Esophagus muscularis mucosa (tissue), 4 donors: ENCODE data around the gene CTBP1. TPM values are rescaled to one million over a fixed set of nuclear protein-coding genes. Genes with fewer than 3 reads are reported as not detected.
A peak's percentile ranks its signal among the peaks of the same experiment; 100 is the strongest.

ENCODE experiments used
- DNase-seq: peaks from one replicate; pipeline ENCODE4 v3.0.0-alpha.2; 2017; ENCODE audit errors: extremely low spot score
- H3K27ac ChIP-seq, 4 donors: fragments of 200-600 bp; sonication (generic); replicated peaks in 1 of 4; 1 replicate in 3 of 4; 2 replicates in 1 of 4; pipeline ENCODE4 v1.5.1; 2016 to 2019; ENCODE audit warnings: mild to moderate bottlenecking in 1 of 4
- H3K27me3 ChIP-seq, 4 donors: fragments of 200-600 bp; sonication (generic); one replicate each; pipeline versions ENCODE4 v1.5.1 to v1.6.0; 2016 to 2019
- H3K36me3 ChIP-seq, 4 donors: fragments of 200-600 bp; sonication (generic); one replicate each; pipeline ENCODE4 v1.5.1; 2016 to 2019
- H3K4me1 ChIP-seq, 4 donors: fragments of 200-600 bp; sonication (generic); one replicate each; pipeline ENCODE4 v1.5.1; 2016 to 2019
- H3K4me3 ChIP-seq, 4 donors: fragments of 200-600 bp; sonication (generic); 1 replicate in 2 of 4; 2 replicates in 2 of 4; pipeline ENCODE4 v1.5.1; 2016 to 2019; ENCODE audit warnings: mild to moderate bottlenecking in 4 of 4, moderate library complexity in 1 of 4
- H3K9me3 ChIP-seq, 4 donors: fragments of 200-600 bp; sonication (generic); 1 replicate in 3 of 4; 2 replicates in 1 of 4; pipeline ENCODE4 v1.5.1; 2016 to 2019
- EP300 ChIP-seq: sonication (generic); formaldehyde crosslinking; IDR thresholded peaks from one replicate; pipeline ENCODE4 v1.6.1; 2017; ENCODE audit warnings: antibody characterized with exemption
- POLR2A ChIP-seq: fragments of 450-650 bp; IDR thresholded peaks from one replicate; pipeline ENCODE4 v1.6.1; 2017; ENCODE audit warnings: antibody characterized with exemption, moderate library complexity, mild to moderate bottlenecking, low read depth
- POLR2AphosphoS5 ChIP-seq, 2 donors: sonication (generic); formaldehyde crosslinking; IDR thresholded peaks; one replicate each; pipeline ENCODE4 v1.6.1; 2017; ENCODE audit warnings: antibody characterized with exemption in 2 of 2
- WGBS: methylation state at CpG from one replicate; pipeline ENCODE4 v1.1.5; 2018; 5-methylcytosine and 5-hydroxymethylcytosine counted together
- intact Hi-C: fragments of 100-400 bp; cut with DNase I; formaldehyde crosslinking; loops from one replicate; pipeline ENCODE4 v1.15.1; 2023
- total RNA-seq, 4 donors: library from RNA; depleted of rRNA; stranded (reverse); fragments of >200 nt; gene quantifications; one replicate each; pipeline versions ENCODE4 v1.1.0 to v1.2.1, GENCODE V29; 2016
- TF ChIP-seq, protein P1 (sequence below), 3 experiments: fragments of 200-600 bp in 2 of 3; fragments of 450-650 bp in 1 of 3; sonication (generic) in 2 of 3; IDR thresholded peaks; one replicate each; pipeline ENCODE4 v1.5.1; 2017 to 2019; ENCODE audit warnings: antibody characterized with exemption in 3 of 3, mild to moderate bottlenecking in 2 of 3, moderate library complexity in 1 of 3

Gene CTBP1
- total RNA-seq, 4 donors from 2014 or later = 110 to 245 (median 172) TPM

DNA sequence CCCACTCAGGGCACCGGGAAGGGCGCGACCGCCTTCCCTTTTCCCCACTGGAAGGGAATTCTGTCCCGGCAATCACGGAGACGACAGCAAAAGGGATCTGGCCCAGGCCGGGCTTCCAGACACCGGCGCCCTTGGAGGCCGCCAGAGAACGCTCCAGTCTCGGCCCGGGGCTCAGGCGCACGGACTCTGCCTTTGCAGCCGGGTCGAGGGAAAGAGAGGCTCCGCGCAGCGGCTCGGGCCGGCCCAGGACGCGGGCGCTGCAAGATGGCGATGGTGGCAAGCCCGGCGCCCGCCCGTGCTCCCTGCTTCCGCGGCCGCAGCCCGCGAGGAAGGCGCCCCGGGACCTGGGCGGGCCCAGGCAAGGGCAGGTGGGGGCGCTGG is 1.1 kb downstream of the CTBP1 start:
- no peaks in the 10 kb centered on the region for H3K9me3 ChIP-seq
- H3K4me3 ChIP-seq = peak overlapping the region; percentile 73 to 97 (median 82)
- H3K27ac ChIP-seq = peak overlapping the region; percentile 91 to 99 (median 98)
- intact Hi-C loops = loop anchor here (2.0 to 5.0 kb wide), 3 partner anchors 41 to 99 kb away; partner anchors contain the start of gene UVSSA
- peaks cover 66 to 75% (median 67%) of the 10 kb centered on the region in 4 donors for H3K4me1 ChIP-seq
- no peaks in the 10 kb centered on the region for H3K27me3 ChIP-seq
- DNase-seq = no peak
- no peak for TF ChIP-seq EP300
- no peak for TF ChIP-seq POLR2A
- no peak for TF ChIP-seq POLR2AphosphoS5 (IDR thresholded peaks at IDR 0.05)
- TF ChIP-seq, protein P1, sequence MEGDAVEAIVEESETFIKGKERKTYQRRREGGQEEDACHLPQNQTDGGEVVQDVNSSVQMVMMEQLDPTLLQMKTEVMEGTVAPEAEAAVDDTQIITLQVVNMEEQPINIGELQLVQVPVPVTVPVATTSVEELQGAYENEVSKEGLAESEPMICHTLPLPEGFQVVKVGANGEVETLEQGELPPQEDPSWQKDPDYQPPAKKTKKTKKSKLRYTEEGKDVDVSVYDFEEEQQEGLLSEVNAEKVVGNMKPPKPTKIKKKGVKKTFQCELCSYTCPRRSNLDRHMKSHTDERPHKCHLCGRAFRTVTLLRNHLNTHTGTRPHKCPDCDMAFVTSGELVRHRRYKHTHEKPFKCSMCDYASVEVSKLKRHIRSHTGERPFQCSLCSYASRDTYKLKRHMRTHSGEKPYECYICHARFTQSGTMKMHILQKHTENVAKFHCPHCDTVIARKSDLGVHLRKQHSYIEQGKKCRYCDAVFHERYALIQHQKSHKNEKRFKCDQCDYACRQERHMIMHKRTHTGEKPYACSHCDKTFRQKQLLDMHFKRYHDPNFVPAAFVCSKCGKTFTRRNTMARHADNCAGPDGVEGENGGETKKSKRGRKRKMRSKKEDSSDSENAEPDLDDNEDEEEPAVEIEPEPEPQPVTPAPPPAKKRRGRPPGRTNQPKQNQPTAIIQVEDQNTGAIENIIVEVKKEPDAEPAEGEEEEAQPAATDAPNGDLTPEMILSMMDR (IDR thresholded peaks at IDR 0.05) = no peak
- peaks cover 0 to 6% (median 2%) of the 10 kb centered on the region in 4 donors for H3K36me3 ChIP-seq
- WGBS = 1% methylated on average over 16 of the region's 40 CpGs

DNA sequence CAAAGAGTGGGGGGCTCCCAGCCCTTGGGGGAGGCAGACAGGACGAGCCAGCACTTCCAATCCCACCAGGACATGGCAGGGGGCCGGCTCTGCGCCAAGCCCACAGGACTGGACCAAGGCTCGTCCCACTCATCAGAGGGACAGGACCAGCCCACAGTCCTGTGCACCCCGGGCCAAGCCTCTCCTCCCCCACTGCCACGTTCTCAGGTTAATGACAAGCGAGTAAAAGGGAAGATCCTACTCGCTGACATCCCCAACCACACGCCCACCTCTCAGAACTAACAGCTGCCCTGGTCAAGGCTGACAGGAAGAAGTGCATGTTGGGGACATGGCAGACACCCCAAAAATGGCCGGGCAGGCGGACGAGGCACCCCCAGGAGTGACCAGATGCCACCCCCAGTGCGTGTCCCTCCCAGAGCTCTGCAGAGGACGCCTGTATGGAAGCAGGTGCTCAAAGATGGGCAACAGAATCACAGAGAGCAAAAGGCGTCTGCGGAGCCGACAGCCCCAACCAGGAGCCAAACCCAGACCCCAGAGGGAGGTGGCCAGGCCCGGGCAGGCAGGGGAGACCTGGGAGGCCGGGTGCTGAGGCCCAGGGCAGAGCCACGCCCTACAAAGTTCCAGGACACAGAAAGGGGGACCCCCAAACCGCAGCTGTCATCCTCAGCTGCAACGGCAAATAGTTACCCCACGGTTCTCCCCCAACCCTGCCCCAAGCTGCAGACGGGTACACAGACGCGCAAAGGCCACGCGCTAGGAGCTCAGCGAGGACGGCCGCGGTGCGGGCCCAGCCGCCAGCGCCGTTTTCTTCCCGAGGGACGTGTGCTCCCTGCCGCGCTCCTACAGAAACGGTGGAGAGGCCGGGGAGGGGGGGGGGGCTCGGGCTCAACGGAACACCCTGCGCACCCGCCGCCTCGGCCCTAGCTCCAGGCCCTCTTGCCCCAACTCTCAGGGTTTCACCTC is 1.7 kb downstream of the CTBP1 start:
- Histone ChIP-seq H3K27me3 (no peaks in the 10 kb centered on the region), H3K27ac (peak overlapping the region; percentile 91 to 99 (median 98)), H3K4me1 (peaks cover 72 to 78% (median 74%) of the 10 kb centered on the region in 4 donors), H3K9me3 (no peaks in the 10 kb centered on the region), H3K36me3 (peaks cover 0 to 6% (median 2%) of the 10 kb centered on the region in 4 donors), H3K4me3 (peak overlapping the region; percentile 73 to 97 (median 82))
- no peak for DNase-seq
- 13% methylated on average over 40 of the region's 48 CpGs for WGBS
- intact Hi-C loops = loop anchor here (2.0 to 5.0 kb wide), 2 partner anchors 40 to 80 kb away; no protein-coding TSS in a partner anchor
- TF ChIP-seq, protein P1 (IDR thresholded peaks at IDR 0.05) = no peak
- TF ChIP-seq POLR2AphosphoS5 (IDR thresholded peaks at IDR 0.05) (no peak), POLR2A (no peak), EP300 (no peak)

DNA sequence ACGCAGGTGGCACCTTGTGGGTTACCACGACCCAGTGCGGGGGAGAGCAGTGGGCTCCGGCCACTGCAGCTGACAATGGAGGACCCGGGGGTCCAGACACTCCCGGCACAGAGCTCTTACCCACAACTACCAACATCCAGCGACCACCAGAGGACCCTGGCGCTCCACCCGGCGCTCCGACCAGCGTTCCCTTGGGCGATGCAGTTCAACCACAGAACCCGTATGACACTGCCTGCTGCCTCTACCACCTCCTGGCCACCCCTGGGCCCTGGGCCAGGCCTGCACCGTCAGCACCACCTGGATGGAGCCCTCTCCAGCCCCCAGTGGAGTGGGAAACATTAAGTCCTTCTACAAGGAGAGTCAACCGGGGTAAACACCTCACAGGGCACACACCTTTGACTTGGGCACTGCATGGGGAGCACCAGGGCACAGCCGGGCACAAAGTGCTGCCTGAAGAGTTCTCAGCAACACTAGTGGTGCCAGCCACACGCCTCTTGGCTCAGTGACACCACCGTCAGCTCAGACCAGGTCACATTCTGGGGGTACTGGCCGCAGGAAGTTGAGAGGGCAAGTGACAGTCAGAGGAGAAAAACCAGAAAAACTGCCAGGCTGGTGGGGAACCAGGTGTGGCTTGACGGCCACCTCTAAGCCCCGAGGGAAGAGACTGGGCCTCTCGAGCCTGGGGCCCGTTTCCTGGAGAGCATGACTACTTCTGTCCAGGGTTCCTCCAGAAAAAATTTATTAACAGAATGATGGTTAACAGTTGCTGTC is 2.6 kb downstream of the CTBP1 start:
- no peak for DNase-seq
- no peaks in the 10 kb centered on the region for H3K27me3 ChIP-seq
- H3K9me3 ChIP-seq = no peaks in the 10 kb centered on the region
- H3K4me1 ChIP-seq = peaks cover 77 to 82% (median 81%) of the 10 kb centered on the region in 4 donors
- peaks cover 0 to 4% (median 3%) of the 10 kb centered on the region in 4 donors for H3K36me3 ChIP-seq
- intact Hi-C loops = loop anchor here (2.0 to 5.0 kb wide), 2 partner anchors 39 to 79 kb away; no protein-coding TSS in a partner anchor
- no peak for TF ChIP-seq POLR2AphosphoS5 (IDR thresholded peaks at IDR 0.05)
- TF ChIP-seq POLR2A = no peak
- no peak for TF ChIP-seq EP300
- TF ChIP-seq, protein P1 (IDR thresholded peaks at IDR 0.05) = no peak
- H3K27ac ChIP-seq = peak overlapping the region; percentile 91 to 99 (median 98)
- 71% methylated on average over 12 of the region's 24 CpGs for WGBS
- peak overlapping the region; percentile 22 to 97 (median 77) for H3K4me3 ChIP-seq

DNA sequence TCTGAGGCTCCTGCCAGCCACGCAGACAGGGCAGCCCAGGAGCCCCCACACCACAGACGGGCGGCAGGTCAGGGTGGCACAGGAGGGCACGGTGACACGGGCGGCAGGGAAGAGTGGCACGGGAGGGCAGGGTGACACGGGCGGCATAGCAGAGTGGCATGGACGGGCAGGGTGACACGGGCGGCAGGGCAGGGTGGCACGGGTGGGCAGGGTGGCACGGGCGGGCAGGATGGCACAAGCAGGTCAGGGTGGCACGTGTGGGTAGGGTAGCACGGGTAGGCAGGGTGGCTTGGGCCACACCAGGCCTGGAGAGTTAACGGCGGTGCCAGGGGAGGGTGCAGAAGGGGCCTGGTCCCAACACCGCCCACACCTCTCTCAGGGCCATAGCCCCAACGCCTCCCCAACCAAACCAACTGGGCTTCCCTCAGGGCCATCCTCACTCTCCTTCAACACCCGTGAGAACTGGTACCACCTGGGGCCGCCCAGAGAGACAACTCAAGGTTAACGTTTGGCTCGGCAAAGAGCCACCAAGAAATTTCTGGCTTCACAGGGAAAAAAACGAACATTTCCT is 3.4 kb downstream of the CTBP1 start:
- no peak for DNase-seq
- Histone ChIP-seq H3K4me1 (peaks cover 70 to 81% (median 73%) of the 10 kb centered on the region in 4 donors), H3K27me3 (no peaks in the 10 kb centered on the region), H3K4me3 (peak overlapping the region in 2 of 4 donors; percentile 22 to 81), H3K36me3 (peaks cover 6 to 12% (median 10%) of the 10 kb centered on the region in 4 donors), H3K9me3 (no peaks in the 10 kb centered on the region), H3K27ac (peak overlapping the region in 3 of 4 donors; percentile 91 to 99 (median 98))
- WGBS = 80% methylated on average over 26 of the region's 26 CpGs
- intact Hi-C loops = loop anchor here (2.0 to 5.0 kb wide), 2 partner anchors 38 to 79 kb away; no protein-coding TSS in a partner anchor
- TF ChIP-seq, protein P1 (IDR thresholded peaks at IDR 0.05) = no peak
- TF ChIP-seq POLR2AphosphoS5 (IDR thresholded peaks at IDR 0.05) (no peak), EP300 (no peak), POLR2A (no peak)
